ENCODE data around the gene CNTLN. TPM values are rescaled to one million over a fixed set of nuclear protein-coding genes. Genes with fewer than 3 reads are reported as not detected.

CNTLN gene
- total RNA-seq, 1 donor from 2014 or later: 10.1 TPM

DNA sequence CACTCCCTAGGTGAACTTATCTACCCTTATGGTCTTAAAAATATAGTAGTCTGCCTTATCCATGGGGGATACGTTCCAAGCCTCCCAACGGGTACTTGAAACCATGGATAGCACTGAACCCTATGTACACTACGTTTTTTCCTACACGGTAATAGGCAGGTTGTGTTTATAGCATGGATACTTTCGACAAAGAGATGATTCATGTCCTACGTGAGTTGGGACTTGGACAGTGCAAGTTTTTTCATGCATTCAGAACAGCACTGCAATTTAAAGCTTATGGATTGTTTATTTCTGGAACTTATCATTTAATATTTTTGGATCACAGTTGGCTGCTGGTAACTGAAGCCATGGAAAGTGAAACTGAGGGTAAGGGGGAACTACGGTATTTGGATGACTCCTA is 88.1 kb downstream of the CNTLN start:
- Mint-ChIP-seq H3K4me1 (no peaks in the 10 kb centered on the region), H3K4me3 (no peak overlapping the region), H3K9me3 (no peaks in the 10 kb centered on the region), H3K27ac (no peak overlapping the region), H3K27me3 (ENCODE audit: insufficient read depth, low read depth) (no peaks in the 10 kb centered on the region), H3K36me3 (peaks cover 2% of the 10 kb centered on the region)
- no peak for DNase-seq (ENCODE audit: low spot score)
- H3K4me2 ChIP-seq: no peak overlapping the region
- H3K9ac ChIP-seq: no peak overlapping the region
- H3F3A ChIP-seq (ENCODE audit: low read depth): no peaks in the 10 kb centered on the region
- H3K27me3 ChIP-seq: no peaks in the 10 kb centered on the region
- no peaks in the 10 kb centered on the region for H3K36me3 ChIP-seq
- H3K27ac ChIP-seq: no peak overlapping the region
- no peaks in the 10 kb centered on the region for H4K20me1 ChIP-seq (ENCODE audit: low read depth)
- H3K4me3 ChIP-seq: no peak overlapping the region
- H3K79me2 ChIP-seq (ENCODE audit: low read depth): no peaks in the 10 kb centered on the region
- H3K9me3 ChIP-seq (ENCODE audit: low read depth): no peaks in the 10 kb centered on the region
- H2AFZ ChIP-seq (replicated peaks): no peak overlapping the region
- no peaks in the 10 kb centered on the region for H3K4me1 ChIP-seq
- TF ChIP-seq EZH2phosphoT487 (IDR thresholded peaks at IDR 0.05) (no peak), EZH2 (IDR thresholded peaks at IDR 0.05) (no peak)
- TF ChIP-seq, protein P1, sequence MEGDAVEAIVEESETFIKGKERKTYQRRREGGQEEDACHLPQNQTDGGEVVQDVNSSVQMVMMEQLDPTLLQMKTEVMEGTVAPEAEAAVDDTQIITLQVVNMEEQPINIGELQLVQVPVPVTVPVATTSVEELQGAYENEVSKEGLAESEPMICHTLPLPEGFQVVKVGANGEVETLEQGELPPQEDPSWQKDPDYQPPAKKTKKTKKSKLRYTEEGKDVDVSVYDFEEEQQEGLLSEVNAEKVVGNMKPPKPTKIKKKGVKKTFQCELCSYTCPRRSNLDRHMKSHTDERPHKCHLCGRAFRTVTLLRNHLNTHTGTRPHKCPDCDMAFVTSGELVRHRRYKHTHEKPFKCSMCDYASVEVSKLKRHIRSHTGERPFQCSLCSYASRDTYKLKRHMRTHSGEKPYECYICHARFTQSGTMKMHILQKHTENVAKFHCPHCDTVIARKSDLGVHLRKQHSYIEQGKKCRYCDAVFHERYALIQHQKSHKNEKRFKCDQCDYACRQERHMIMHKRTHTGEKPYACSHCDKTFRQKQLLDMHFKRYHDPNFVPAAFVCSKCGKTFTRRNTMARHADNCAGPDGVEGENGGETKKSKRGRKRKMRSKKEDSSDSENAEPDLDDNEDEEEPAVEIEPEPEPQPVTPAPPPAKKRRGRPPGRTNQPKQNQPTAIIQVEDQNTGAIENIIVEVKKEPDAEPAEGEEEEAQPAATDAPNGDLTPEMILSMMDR (IDR thresholded peaks at IDR 0.05): no peak

DNA sequence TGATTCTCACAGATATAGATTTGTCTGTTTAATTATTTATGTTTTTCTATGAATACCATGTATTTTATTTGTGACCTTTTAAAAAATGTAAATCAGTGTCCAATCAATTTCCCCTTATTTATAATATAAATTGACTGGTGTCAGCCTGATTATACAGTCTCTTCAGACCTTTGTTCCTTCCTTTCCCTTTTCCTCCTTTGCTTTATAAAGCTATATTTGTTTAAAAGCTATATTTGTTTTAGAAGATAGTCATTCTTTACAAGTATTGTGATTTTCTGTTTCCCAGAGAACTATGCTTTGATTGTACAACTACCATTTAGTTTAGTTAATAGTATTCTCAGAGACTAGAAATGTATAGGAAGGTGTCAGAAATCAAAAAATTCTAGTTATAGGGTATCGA is 90.6 kb downstream of the CNTLN start:
- Histone ChIP-seq H4K20me1 (ENCODE audit: low read depth) (no peaks in the 10 kb centered on the region), H2AFZ (replicated peaks) (no peak overlapping the region), H3K27me3 (no peaks in the 10 kb centered on the region), H3K27ac (no peak overlapping the region), H3K4me3 (no peak overlapping the region), H3K9me3 (ENCODE audit: low read depth) (no peaks in the 10 kb centered on the region), H3K4me2 (no peak overlapping the region), H3K4me1 (no peaks in the 10 kb centered on the region), H3K36me3 (no peaks in the 10 kb centered on the region), H3K9ac (no peak overlapping the region), H3K79me2 (ENCODE audit: low read depth) (no peaks in the 10 kb centered on the region), H3F3A (ENCODE audit: low read depth) (no peaks in the 10 kb centered on the region)
- TF ChIP-seq EZH2phosphoT487 (IDR thresholded peaks at IDR 0.05) (no peak), EZH2 (IDR thresholded peaks at IDR 0.05) (no peak)
- TF ChIP-seq, protein P1 (IDR thresholded peaks at IDR 0.05): no peak
- Mint-ChIP-seq H3K4me3 (no peak overlapping the region), H3K9me3 (no peaks in the 10 kb centered on the region), H3K27me3 (ENCODE audit: insufficient read depth, low read depth) (peaks cover 2% of the 10 kb centered on the region), H3K4me1 (no peaks in the 10 kb centered on the region), H3K36me3 (peaks cover 4% of the 10 kb centered on the region), H3K27ac (no peak overlapping the region)
- DNase-seq (ENCODE audit: low spot score): no peak

DNA sequence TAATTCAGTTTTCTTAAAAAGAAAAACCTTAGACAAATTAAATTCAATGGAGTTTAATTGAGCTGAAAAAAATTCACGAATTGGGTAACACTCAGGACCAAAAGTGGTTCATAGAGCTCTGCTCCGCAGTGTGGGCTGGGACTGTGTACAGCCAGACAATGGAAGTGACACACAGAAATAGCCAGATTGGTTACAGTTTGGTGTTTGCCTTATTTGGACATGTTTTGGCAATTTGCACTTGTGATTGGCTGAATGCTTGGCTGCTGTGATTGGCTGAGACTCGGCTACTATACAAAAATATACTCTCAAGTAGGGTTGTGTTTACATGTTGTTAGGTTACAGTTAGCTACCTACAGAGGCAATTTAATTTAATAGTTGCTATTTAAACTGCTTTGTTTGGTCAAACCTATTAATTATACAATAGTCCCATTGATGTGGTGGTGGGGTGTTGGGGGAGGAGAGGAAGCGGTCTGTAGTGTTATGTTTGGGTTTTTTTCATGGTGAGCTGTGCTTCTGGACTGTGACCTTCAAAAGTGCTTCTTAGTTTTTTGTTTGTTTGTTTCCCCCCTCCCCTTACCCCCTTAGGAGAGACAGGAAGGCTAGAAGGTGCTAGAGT is 95.2 kb downstream of the CNTLN start:
- Histone ChIP-seq H4K20me1 (ENCODE audit: low read depth) (no peaks in the 10 kb centered on the region), H3K4me1 (no peaks in the 10 kb centered on the region), H3K4me3 (no peak overlapping the region), H3F3A (ENCODE audit: low read depth) (no peaks in the 10 kb centered on the region), H3K79me2 (ENCODE audit: low read depth) (no peaks in the 10 kb centered on the region), H3K9me3 (ENCODE audit: low read depth) (no peaks in the 10 kb centered on the region), H3K4me2 (no peak overlapping the region), H3K36me3 (no peaks in the 10 kb centered on the region), H2AFZ (replicated peaks) (no peak overlapping the region), H3K9ac (no peak overlapping the region), H3K27ac (no peak overlapping the region), H3K27me3 (no peaks in the 10 kb centered on the region)
- Mint-ChIP-seq H3K27ac (no peak overlapping the region), H3K4me3 (no peak overlapping the region), H3K36me3 (peaks cover 4% of the 10 kb centered on the region), H3K27me3 (ENCODE audit: insufficient read depth, low read depth) (peaks cover 3% of the 10 kb centered on the region), H3K9me3 (no peaks in the 10 kb centered on the region), H3K4me1 (no peaks in the 10 kb centered on the region)
- no peak for DNase-seq (ENCODE audit: low spot score)
- TF ChIP-seq EZH2 (IDR thresholded peaks at IDR 0.05): no peak
- TF ChIP-seq, protein P1 (IDR thresholded peaks at IDR 0.05): no peak
- no peak for TF ChIP-seq EZH2phosphoT487 (IDR thresholded peaks at IDR 0.05)
